GM18519 (cell line): Measurements from ENCODE around the gene CTNNA1.

ENCODE experiments used
- ATAC-seq: cut with Tn5 transposase; IDR thresholded peaks from one replicate; pipeline ENCODE4 v1.9.1; 2021; ENCODE audit warnings: mild to moderate bottlenecking, moderate library complexity; ENCODE audit not compliant: unreplicated experiment, low FRiP score

The CTNNA1 gene

DNA sequence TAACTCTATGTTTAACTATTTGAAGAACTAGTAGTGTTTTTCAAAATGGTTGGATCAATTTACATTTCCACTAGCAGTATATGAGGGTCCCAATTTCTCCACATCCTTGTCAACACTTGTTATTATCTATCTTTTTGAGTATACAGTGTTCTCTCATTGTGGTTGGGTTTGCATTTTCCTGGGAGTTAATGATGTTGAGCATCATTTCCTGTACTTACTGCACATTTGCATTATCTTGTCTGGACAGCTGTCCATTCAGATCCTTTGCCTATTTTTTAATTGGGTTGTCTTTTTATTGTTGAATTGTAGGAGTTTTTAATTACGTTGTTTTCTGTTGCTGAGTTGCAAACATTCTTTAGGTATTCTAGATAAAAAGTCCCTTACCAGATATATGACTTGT, 225.4 kb downstream of the CTNNA1 start:
- no peak for ATAC-seq

DNA sequence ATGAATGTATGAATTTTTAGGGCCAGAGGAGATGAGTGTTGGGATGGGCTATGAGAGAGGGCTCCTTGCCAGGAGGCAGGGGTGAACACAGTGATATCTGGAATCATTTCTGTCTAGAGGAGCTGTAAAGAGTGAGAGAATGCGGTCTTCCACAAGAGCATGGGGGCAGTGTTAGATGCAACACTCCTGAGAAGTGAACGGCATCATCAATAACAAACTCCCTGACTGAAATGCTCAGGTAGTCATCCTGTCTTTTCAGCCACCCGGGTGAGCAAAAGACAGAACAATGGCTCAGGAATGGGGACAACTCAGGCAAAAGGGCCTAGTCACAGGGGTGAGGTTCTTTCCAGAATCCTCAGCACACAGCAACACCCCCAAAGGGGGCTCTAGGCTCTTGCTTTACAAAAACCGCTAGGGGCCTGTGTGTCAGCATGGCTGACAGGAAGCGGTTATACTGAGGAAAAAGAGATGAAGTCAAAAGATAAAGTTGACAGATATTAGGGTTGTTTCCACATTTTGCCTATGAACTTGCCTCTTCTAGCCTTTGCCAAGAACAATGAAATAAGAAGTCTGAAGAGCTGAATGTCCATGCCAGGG, 226.6 kb downstream of the CTNNA1 start:
- ATAC-seq = no peak

DNA sequence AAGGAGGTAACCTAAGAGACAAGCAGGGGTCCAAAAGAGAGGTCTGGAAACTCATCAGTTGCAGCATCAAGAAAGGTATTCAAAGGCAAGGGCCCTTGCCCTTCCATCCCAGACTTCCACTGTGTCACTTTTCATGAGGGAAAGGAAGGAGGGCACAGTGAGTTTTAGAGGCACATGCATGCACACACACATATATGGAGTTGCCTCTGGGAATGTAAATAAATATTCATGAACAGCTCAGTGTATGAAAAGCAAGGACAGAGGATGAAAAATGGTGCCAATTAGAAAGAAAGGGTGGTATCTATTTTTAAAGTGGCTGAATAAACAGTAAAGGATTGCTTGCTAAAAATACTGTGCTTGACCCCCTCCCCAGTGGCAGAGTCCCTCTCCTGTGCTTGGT, 227.2 kb downstream of the CTNNA1 start:
- ATAC-seq = no peak

DNA sequence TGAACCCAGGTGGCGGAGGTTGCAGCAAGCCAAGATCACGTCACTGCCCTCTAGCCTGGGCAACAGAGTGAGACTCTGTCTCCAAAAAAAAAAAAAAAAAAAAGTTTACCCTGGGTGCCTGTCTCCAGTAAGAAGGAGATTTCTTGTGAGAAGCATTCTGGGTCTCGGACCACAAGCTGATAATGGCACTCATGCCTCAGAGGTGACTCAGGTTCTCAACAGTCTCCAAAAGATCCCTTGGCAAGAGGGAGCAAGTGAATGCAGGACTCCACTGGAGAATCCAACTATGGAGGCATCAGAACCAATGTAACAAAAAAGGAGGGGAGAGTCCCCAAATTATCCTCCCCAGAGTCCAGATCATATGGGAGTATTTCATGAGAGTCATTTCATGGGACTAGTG, 227.9 kb downstream of the CTNNA1 start:
- no peak for ATAC-seq

DNA sequence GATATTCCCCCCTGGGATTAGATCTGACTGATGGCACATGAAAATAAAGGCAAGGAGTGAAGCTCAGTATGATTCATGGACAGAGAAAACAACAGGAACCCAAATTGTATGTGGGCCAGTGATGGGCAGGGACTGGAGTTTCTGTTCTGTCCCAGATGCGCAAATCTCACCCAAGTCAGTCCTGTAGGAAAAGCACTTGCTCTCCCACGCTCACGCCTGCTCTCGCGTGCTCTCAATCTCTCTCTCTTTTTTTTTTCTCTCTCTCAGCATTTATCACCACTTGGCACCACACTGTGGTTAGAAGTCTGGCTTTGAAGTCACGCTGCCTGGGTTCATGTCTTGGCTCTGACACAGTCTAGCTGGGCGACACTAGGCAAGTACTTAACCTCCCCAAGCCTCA, 228.4 kb downstream of the CTNNA1 start:
- no peak for ATAC-seq

DNA sequence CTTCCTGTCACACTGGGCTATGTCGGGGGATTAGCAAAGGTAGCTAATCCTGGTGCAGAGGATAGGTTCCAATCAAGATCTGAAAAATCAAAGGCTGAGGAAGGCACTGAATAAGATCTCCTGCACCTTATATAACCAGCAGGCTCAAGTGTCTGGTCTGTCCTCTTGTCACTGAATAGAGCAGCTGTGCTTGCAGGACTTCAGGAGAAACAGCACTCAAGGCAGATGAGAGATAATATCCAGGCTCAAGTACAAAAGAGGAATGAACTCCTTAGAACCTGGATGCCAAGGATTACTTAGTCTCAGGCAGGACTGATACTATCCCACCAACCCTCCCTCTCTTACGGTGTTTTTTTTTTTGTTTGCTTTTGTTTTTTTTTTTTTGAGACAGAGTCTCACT, 230.8 kb downstream of the CTNNA1 start:
- no peak for ATAC-seq
